HL-60 (cell line): ENCODE data around the gene KCNK16.

Experiments used
- GABPA ChIP-seq: IDR thresholded peaks from 2 replicates; pipeline ENCODE4 v1.6.1; 2012; ENCODE audit warnings: low read depth
- POLR2AphosphoS5 ChIP-seq: IDR thresholded peaks from 2 replicates; pipeline ENCODE4 v1.6.1; 2012; ENCODE audit warnings: low read depth
- SPI1 ChIP-seq: IDR thresholded peaks from 2 replicates; pipeline ENCODE4 v1.6.1; 2012; ENCODE audit warnings: low read depth, mild to moderate bottlenecking, borderline replicate concordance
- TF ChIP-seq, protein P1 (sequence below): IDR thresholded peaks from one replicate; pipeline ENCODE4 v1.5.1; 2011; ENCODE audit warnings: low read length, control low read depth, inconsistent platforms; ENCODE audit not compliant: insufficient read depth
- TF ChIP-seq, protein P2 (sequence below): IDR thresholded peaks from 2 replicates; pipeline ENCODE4 v1.6.1; 2012; ENCODE audit warnings: low read depth; ENCODE audit not compliant: insufficient replicate concordance

DNA sequence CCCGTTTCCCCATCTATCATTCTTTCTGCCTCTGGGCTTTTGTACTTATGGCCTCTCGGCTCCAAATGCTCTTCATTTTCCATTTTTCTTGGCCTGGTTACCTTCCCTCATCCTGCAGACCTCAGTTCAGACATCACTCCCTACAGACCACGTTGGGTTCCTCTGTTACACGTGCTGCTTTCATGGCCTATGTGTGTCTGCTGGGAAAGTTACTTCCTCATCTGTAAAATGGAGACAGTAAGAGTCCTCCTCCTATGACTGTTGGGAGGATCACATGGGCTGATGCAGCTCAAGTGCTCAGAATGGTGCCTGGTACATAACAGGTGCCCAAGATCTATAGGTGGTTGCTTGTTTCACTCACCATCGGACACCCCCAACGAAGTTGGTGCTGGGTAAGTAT, 21.8 kb downstream of the KCNK16 start:
- TF ChIP-seq, protein P1, sequence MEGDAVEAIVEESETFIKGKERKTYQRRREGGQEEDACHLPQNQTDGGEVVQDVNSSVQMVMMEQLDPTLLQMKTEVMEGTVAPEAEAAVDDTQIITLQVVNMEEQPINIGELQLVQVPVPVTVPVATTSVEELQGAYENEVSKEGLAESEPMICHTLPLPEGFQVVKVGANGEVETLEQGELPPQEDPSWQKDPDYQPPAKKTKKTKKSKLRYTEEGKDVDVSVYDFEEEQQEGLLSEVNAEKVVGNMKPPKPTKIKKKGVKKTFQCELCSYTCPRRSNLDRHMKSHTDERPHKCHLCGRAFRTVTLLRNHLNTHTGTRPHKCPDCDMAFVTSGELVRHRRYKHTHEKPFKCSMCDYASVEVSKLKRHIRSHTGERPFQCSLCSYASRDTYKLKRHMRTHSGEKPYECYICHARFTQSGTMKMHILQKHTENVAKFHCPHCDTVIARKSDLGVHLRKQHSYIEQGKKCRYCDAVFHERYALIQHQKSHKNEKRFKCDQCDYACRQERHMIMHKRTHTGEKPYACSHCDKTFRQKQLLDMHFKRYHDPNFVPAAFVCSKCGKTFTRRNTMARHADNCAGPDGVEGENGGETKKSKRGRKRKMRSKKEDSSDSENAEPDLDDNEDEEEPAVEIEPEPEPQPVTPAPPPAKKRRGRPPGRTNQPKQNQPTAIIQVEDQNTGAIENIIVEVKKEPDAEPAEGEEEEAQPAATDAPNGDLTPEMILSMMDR, result no peak
- TF ChIP-seq, protein P2, sequence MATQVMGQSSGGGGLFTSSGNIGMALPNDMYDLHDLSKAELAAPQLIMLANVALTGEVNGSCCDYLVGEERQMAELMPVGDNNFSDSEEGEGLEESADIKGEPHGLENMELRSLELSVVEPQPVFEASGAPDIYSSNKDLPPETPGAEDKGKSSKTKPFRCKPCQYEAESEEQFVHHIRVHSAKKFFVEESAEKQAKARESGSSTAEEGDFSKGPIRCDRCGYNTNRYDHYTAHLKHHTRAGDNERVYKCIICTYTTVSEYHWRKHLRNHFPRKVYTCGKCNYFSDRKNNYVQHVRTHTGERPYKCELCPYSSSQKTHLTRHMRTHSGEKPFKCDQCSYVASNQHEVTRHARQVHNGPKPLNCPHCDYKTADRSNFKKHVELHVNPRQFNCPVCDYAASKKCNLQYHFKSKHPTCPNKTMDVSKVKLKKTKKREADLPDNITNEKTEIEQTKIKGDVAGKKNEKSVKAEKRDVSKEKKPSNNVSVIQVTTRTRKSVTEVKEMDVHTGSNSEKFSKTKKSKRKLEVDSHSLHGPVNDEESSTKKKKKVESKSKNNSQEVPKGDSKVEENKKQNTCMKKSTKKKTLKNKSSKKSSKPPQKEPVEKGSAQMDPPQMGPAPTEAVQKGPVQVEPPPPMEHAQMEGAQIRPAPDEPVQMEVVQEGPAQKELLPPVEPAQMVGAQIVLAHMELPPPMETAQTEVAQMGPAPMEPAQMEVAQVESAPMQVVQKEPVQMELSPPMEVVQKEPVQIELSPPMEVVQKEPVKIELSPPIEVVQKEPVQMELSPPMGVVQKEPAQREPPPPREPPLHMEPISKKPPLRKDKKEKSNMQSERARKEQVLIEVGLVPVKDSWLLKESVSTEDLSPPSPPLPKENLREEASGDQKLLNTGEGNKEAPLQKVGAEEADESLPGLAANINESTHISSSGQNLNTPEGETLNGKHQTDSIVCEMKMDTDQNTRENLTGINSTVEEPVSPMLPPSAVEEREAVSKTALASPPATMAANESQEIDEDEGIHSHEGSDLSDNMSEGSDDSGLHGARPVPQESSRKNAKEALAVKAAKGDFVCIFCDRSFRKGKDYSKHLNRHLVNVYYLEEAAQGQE, result no peak
- TF ChIP-seq GABPA, result no peak
- TF ChIP-seq POLR2AphosphoS5, result no peak
- TF ChIP-seq SPI1, result no peak
